Mucosa of descending colon (tissue), 3 donors: ENCODE results near the gene RAB23. TPM values are rescaled to one million over a fixed set of nuclear protein-coding genes. Genes with fewer than 3 reads are reported as not detected.
A peak's percentile ranks its signal among the peaks of the same experiment; 100 is the strongest.

ENCODE experiments used
- ATAC-seq: fragments of 200-7000 bp; cut with Tn5 transposase; one replicate; pipeline ENCODE4 v1.9.1; 2020; ENCODE audit warnings: mild to moderate bottlenecking, moderate library complexity
- DNase-seq, 3 donors: peaks; one replicate each; pipeline ENCODE4 v3.0.0-alpha.2; 2020
- H3K36me3 ChIP-seq: fragments of 200-600 bp; one replicate; pipeline ENCODE4 v1.8.0; 2021; ENCODE audit warnings: low read depth, mild to moderate bottlenecking
- H3K4me1 ChIP-seq: fragments of 200-600 bp; one replicate; pipeline ENCODE4 v1.8.0; 2021; ENCODE audit warnings: low read depth, mild to moderate bottlenecking
- H3K4me3 ChIP-seq: fragments of 200-600 bp; one replicate; pipeline ENCODE4 v1.8.0; 2021; ENCODE audit warnings: mild to moderate bottlenecking
- H3K9me3 ChIP-seq: fragments of 200-600 bp; one replicate; pipeline ENCODE4 v1.8.0; 2021; ENCODE audit warnings: mild to moderate bottlenecking
- CTCF ChIP-seq: fragments of 200-600 bp; IDR thresholded peaks from one replicate; pipeline ENCODE4 v1.8.0; 2022; ENCODE audit warnings: antibody characterized with exemption, mild to moderate bottlenecking
- intact Hi-C, 2 donors: fragments of 100-400 bp; cut with DNase I in 1 of 2; cut with micrococcal nuclease in 1 of 2; formaldehyde crosslinking; loops; one replicate each; pipeline versions ENCODE4 v1.11.0 to v1.11.1; 2022; cut with DNase I, micrococcal nuclease
- total RNA-seq, 3 donors: library from RNA; stranded (reverse); fragmentation: NEBNext Ultra II Directional in 2 of 3; extraction: Animal tissue kit (Norgen Biotek cat#: 25700) in 2 of 3; gene quantifications; one replicate each; pipeline versions ENCODE4 v1.2.1 to v1.2.4, GENCODE V29; 2021 to 2023
- donor health status: DM: no; HTN: no; CAD: no; lungs with moderate emphysema.
- donor health status: DM: no; HTN: no; CAD: no.
- donor health status: DM: no; HTN: yes; CAD: no.

The RAB23 gene
- total RNA-seq, 3 donors from 2014 or later, result 2.9 to 109 (median 8.7) TPM

- H3K4me1 ChIP-seq, result peaks cover 8% of the 10 kb centered on the region
- no peaks in the 10 kb centered on the region for H3K36me3 ChIP-seq
- no peak overlapping the region for H3K4me3 ChIP-seq
- intact Hi-C loops, result no loop called here
- ATAC-seq, result no peak
- H3K9me3 ChIP-seq, result no peaks in the 10 kb centered on the region
- TF ChIP-seq CTCF, result no peak
- no peak for DNase-seq
These were observed 1.9 kb downstream of the RAB23 start for GRCh38 chr6:57220083-57220703.

- intact Hi-C loops, result no loop called here
- no peaks in the 10 kb centered on the region for H3K36me3 ChIP-seq
- peaks cover 8% of the 10 kb centered on the region for H3K4me1 ChIP-seq
- no peak overlapping the region for H3K4me3 ChIP-seq
- H3K9me3 ChIP-seq, result no peaks in the 10 kb centered on the region
- no peak for TF ChIP-seq CTCF
- ATAC-seq (no peak), DNase-seq (no peak)
These were observed 4.8 kb downstream of the RAB23 start for GRCh38 chr6:57217270-57217669.

- DNase-seq, result peak in 2 of 3 donors; percentile 41 to 55
- Histone ChIP-seq H3K4me1 (peaks cover 8% of the 10 kb centered on the region), H3K4me3 (no peak overlapping the region), H3K36me3 (no peaks in the 10 kb centered on the region), H3K9me3 (no peaks in the 10 kb centered on the region)
- TF ChIP-seq CTCF, result no peak
- intact Hi-C loops, result no loop called here
- peak; percentile 72 for ATAC-seq
These were observed 5.6 kb downstream of the RAB23 start for GRCh38 chr6:57216235-57217101.

- ATAC-seq, result no peak
- TF ChIP-seq CTCF, result no peak
- Histone ChIP-seq H3K4me3 (no peak overlapping the region), H3K4me1 (peaks cover 8% of the 10 kb centered on the region), H3K36me3 (no peaks in the 10 kb centered on the region), H3K9me3 (no peaks in the 10 kb centered on the region)
- intact Hi-C loops, result no loop called here
- DNase-seq, result no peak
These were observed 6.8 kb downstream of the RAB23 start for GRCh38 chr6:57215260-57215659.

GRCh38 chr6:57210060-57210459 lies 12.0 kb downstream of the RAB23 start:
- DNase-seq (no peak), ATAC-seq (no peak)
- Histone ChIP-seq H3K4me3 (no peak overlapping the region), H3K9me3 (no peaks in the 10 kb centered on the region), H3K4me1 (no peaks in the 10 kb centered on the region), H3K36me3 (no peaks in the 10 kb centered on the region)
- intact Hi-C loops, result no loop called here
- no peak for TF ChIP-seq CTCF
